ENCODE results near the gene ERMAP. TPM values are rescaled to one million over a fixed set of nuclear protein-coding genes. Genes with fewer than 3 reads are reported as not detected.

ERMAP gene
- total and polyA plus RNA-seq, 9 of the 15 experiments (the other 6 are each of a cell fraction or from before 2014, with no cell fraction given), result 8.0 to 31.4 (median 22.5) TPM

- TF ChIP-seq ARID4B (CRISPR knock-in tag; IDR thresholded peaks at IDR 0.05) (peak; percentile 87; the same call in 1 of the 2 replicates), POLR2A (conservative IDR thresholded peaks at IDR 0.05) (peak; percentile 91), ZNF609 (CRISPR knock-in tag; IDR thresholded peaks at IDR 0.05; ENCODE audit: borderline replicate concordance) (no peak), ZBTB17 (CRISPR knock-in tag; IDR thresholded peaks at IDR 0.05) (peak; percentile 31; the same call in 1 of the 2 replicates), E4F1 (CRISPR knock-in tag; IDR thresholded peaks at IDR 0.05; ENCODE audit: borderline replicate concordance) (no peak), POLR2B (IDR thresholded peaks at IDR 0.05; ENCODE audit: low read depth, partially characterized antibody) (peak; percentile 84), SIRT6 (IDR thresholded peaks at IDR 0.05; ENCODE audit: low read depth, low read length) (no peak), CEBPB (tag; IDR thresholded peaks at IDR 0.05) (no peak), GTF2F1 (IDR thresholded peaks at IDR 0.05; ENCODE audit: low read depth, low read length) (0 out of 2 replicates have a peak, but pooled peaks have one; percentile 41), ZNF77 (CRISPR knock-in tag; IDR thresholded peaks at IDR 0.05) (no peak), DDX20 (tag; IDR thresholded peaks at IDR 0.05; ENCODE audit: low read depth) (no peak), DPF2 (IDR thresholded peaks at IDR 0.05) (peak; percentile 59), RFX5 (IDR thresholded peaks at IDR 0.05; ENCODE audit: low read depth, low read length) (0 out of 2 replicates have a peak, but pooled peaks have one; percentile 35), ZNF12 (CRISPR knock-in tag; IDR thresholded peaks at IDR 0.05) (peak; percentile 39; the same call in 1 of the 2 replicates), PTRF (tag; IDR thresholded peaks at IDR 0.05) (no peak)
These were observed 29.6 kb downstream of the ERMAP start, which contains the start of gene ZNF691 (continued) for GRCh38 chr1:42846257-42847110.

Measured in K562 (cell line).